HepG2 (cell line): ENCODE measurements around the gene SMOC1. TPM values are rescaled to one million over a fixed set of nuclear protein-coding genes. Genes with fewer than 3 reads are reported as not detected.

ENCODE experiments used
- BHLHE40 ChIP-seq: IDR thresholded peaks from 2 replicates; pipeline ENCODE4 v1.6.1; 2011; ENCODE audit warnings: low read length, improper control_type of control experiment
- CREBL2 ChIP-seq: sonication (generic); formaldehyde crosslinking; IDR thresholded peaks from 2 replicates; pipeline ENCODE4 v1.8.1; 2023; ENCODE audit warnings: missing genetic modification reagents, mild to moderate bottlenecking, borderline replicate concordance
- HHEX ChIP-seq: IDR thresholded peaks from 2 replicates; pipeline ENCODE4 v1.6.1; 2016; ENCODE audit warnings: control low read depth
- HNF4G ChIP-seq, 2 experiments: sonication (generic) in 1 of 2; formaldehyde crosslinking in 1 of 2; IDR thresholded peaks; 2 replicates each; pipeline versions ENCODE4 v1.4.0 to v1.6.1; 2011 to 2020; ENCODE audit warnings: borderline replicate concordance in 2 of 2, low read depth in 2 of 2, mild to moderate bottlenecking in 2 of 2, low read length in 1 of 2, missing genetic modification reagents in 1 of 2, moderate library complexity in 1 of 2
- IRF2 ChIP-seq: IDR thresholded peaks from 2 replicates; pipeline ENCODE4 v1.6.1; 2018; ENCODE audit warnings: missing genetic modification reagents, missing compliant biosample characterization
- JUN ChIP-seq: sonication (generic); formaldehyde crosslinking; IDR thresholded peaks from 2 replicates; pipeline ENCODE4 v1.4.0; 2020; ENCODE audit warnings: mild to moderate bottlenecking, missing genetic modification reagents
- TP53 ChIP-seq: sonication (generic); formaldehyde crosslinking; conservative IDR thresholded peaks from 2 replicates; pipeline ENCODE4 v1.4.0; 2020; ENCODE audit warnings: missing genetic modification reagents
- ZBTB40 ChIP-seq, 2 experiments: fragments of 450-650 bp in 1 of 2; sonication (generic) in 1 of 2; formaldehyde crosslinking in 1 of 2; IDR thresholded peaks; 2 replicates each; pipeline versions ENCODE4 v1.6.1 to v1.8.0; 2016 to 2022; ENCODE audit warnings: antibody characterized with exemption in 1 of 2, mild to moderate bottlenecking in 1 of 2, missing genetic modification reagents in 1 of 2
- ZNF580 ChIP-seq: IDR thresholded peaks from 2 replicates; pipeline ENCODE4 v1.6.1; 2016; ENCODE audit warnings: low read depth, borderline replicate concordance
- ZNF629 ChIP-seq: sonication (generic); formaldehyde crosslinking; conservative IDR thresholded peaks from 2 replicates; pipeline ENCODE4 v1.5.0; 2020; ENCODE audit warnings: missing genetic modification reagents
- ZNF710 ChIP-seq: sonication (generic); formaldehyde crosslinking; IDR thresholded peaks from 2 replicates; pipeline ENCODE4 v1.5.0; 2020; ENCODE audit warnings: mild to moderate bottlenecking, missing genetic modification reagents, borderline replicate concordance
- ZNF770 ChIP-seq: sonication (generic); formaldehyde crosslinking; IDR thresholded peaks from 2 replicates; pipeline ENCODE4 v1.5.0; 2020; ENCODE audit warnings: mild to moderate bottlenecking, missing genetic modification reagents
- polyA plus RNA-seq, 8 experiments: library from polyadenylated mRNA; depleted of rRNA in 3 of 8; stranded (reverse) in 7 of 8; unstranded in 1 of 8; fragments of >200 nt; fragmentation: Illumina TruSeq in 4 of 8; extraction: Trizol in 4 of 8; gene quantifications; 2 replicates each; pipeline versions ENCODE4 v1.2.1 to v1.2.3, GENCODE V29; 2011 to 2016; ENCODE audit warnings: low read depth in 4 of 8, missing spikeins in 1 of 8, mixed read lengths in 1 of 8; ENCODE audit not compliant: insufficient read depth in 1 of 8
- total RNA-seq, 5 experiments: library from RNA; depleted of rRNA; stranded (reverse); fragments of >200 nt; fragmentation: Illumina TruSeq; extraction: Trizol; gene quantifications; 2 replicates each; pipeline ENCODE4 v1.2.3, GENCODE V29; 2016; ENCODE audit warnings: low read depth in 1 of 5

SMOC1 gene
- total and polyA plus RNA-seq, 2 of the 13 experiments (the other 11 are each of a cell fraction or from before 2014, with no cell fraction given), result 17.8 to 35.6 TPM

GRCh38 chr14:70005281-70005805 is 126.1 kb downstream of the SMOC1 start (continued):
- TF ChIP-seq ZNF710 (CRISPR knock-in tag) (peak; percentile 97), CREBL2 (CRISPR knock-in tag) (no peak), ZNF580 (CRISPR knock-in tag) (peak; percentile 63; the same call in 1 of the 2 replicates), ZBTB40 (IDR thresholded peaks at IDR 0.05) (no peak), ZBTB40 (CRISPR knock-in tag; IDR thresholded peaks at IDR 0.05) (0 out of 2 replicates have a peak, but pooled peaks have one; percentile 37), IRF2 (peak; percentile 97), HHEX (CRISPR knock-in tag) (peak; percentile 40; the same call in 1 of the 2 replicates), HNF4G (IDR thresholded peaks at IDR 0.05; ENCODE audit: borderline replicate concordance, low read depth, low read length) (peak; percentile 98), HNF4G (CRISPR knock-in tag; IDR thresholded peaks at IDR 0.05; ENCODE audit: borderline replicate concordance, low read depth) (peak; percentile 96), ZNF629 (CRISPR knock-in tag) (peak; percentile 48; the same call in 1 of the 2 replicates), TP53 (CRISPR knock-in tag) (no peak), JUN (peak; percentile 67; the same call in 1 of the 2 replicates), BHLHE40 (peak; percentile 54; the same call in 1 of the 2 replicates), ZNF770 (CRISPR knock-in tag) (no peak)
